ENCODE measurements around the gene OLFM1.

Gene OLFM1

DNA sequence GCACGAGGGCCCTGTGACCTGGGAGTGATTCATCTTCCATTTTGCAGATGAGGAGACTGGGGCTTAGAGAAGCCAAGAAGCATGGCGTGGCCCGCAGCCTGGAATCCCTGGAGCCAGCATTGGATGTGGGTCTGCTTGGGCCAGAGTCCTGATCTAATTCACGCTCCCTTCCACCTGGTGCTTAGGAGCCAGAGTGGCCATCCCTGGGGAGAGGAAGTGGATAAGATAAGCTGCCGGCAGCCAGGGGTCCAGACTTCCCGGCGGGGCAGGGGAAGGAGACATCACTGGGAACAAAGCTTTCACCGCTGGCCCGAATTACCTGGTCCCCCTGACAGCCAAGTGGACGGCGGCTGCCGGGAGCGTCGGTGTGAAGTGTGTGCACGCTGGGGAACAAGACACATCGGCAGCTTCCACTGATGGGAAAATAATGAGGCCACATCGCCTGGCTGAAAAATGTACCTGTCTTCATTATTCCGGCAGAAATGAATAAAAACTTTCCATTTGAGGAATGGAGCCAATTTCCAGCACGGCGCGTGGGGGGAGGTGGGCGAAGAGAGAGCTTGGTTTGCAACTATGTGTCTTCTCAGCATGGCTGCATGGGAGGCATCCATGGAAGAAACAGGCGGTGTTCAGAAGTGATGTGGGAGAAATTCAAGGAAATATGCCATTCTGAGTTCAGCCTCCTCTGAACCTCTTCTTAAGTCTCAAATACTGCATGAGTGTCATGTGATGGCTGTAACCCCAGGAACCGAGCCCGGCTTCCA, 78.5 kb downstream of the OLFM1 start:
- H3K4me3 Mint-ChIP-seq, result no peak overlapping the region
- no peaks in the 10 kb centered on the region for H3K4me1 Mint-ChIP-seq
- peaks cover 4% of the 10 kb centered on the region for H3K27me3 Mint-ChIP-seq
- H3K27ac Mint-ChIP-seq, result no peak overlapping the region
- no peaks in the 10 kb centered on the region for H3K36me3 Mint-ChIP-seq
- H3K9me3 Mint-ChIP-seq, result peaks cover 3% of the 10 kb centered on the region
- ATAC-seq, result no peak

DNA sequence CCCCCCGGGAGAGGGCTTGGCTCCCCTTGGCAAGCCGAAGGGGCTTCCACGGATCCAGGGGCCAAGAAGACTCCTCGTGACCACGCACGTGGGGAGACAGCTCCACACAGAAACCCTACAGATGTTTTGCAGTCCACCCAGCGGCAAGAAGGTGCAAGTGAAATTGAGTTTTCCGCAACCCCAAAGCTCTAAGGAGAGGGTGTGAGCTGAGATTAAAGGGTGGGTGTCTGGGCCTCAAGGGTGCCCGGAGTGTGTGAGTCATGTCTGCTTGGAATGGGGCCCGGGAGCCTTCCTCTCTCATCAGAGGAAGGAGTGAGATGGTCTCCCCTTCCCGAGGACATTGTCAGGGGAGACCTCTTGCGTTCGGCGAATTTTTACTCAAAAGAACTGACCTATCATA, 79.1 kb downstream of the OLFM1 start:
- H3K36me3 Mint-ChIP-seq, result no peaks in the 10 kb centered on the region
- H3K27me3 Mint-ChIP-seq, result no peaks in the 10 kb centered on the region
- ATAC-seq, result no peak
- no peak overlapping the region for H3K4me3 Mint-ChIP-seq
- H3K9me3 Mint-ChIP-seq, result peaks cover 3% of the 10 kb centered on the region
- H3K27ac Mint-ChIP-seq, result no peak overlapping the region
- no peaks in the 10 kb centered on the region for H3K4me1 Mint-ChIP-seq

DNA sequence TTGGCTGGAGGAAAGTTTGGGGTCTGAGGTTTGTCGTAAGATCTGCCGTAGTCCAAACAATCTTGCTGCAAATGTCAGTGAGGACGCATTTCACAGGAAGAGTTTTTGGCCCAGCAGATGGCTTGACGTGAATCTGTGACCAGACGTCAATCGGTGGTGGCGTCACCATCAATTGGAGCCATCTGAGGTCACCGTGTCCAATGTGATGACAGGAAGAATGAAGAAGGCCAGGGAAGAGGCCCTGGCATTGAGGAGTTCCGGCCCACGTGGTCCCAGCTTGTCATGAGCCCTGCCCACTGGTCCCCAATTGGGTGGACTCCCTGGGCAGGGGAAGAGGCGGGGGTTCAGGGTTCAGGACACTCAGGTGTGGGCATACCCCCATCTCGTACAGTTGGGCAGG, 79.9 kb downstream of the OLFM1 start:
- Mint-ChIP-seq H3K27me3 (no peaks in the 10 kb centered on the region), H3K4me1 (no peaks in the 10 kb centered on the region)
- no peak for ATAC-seq

DNA sequence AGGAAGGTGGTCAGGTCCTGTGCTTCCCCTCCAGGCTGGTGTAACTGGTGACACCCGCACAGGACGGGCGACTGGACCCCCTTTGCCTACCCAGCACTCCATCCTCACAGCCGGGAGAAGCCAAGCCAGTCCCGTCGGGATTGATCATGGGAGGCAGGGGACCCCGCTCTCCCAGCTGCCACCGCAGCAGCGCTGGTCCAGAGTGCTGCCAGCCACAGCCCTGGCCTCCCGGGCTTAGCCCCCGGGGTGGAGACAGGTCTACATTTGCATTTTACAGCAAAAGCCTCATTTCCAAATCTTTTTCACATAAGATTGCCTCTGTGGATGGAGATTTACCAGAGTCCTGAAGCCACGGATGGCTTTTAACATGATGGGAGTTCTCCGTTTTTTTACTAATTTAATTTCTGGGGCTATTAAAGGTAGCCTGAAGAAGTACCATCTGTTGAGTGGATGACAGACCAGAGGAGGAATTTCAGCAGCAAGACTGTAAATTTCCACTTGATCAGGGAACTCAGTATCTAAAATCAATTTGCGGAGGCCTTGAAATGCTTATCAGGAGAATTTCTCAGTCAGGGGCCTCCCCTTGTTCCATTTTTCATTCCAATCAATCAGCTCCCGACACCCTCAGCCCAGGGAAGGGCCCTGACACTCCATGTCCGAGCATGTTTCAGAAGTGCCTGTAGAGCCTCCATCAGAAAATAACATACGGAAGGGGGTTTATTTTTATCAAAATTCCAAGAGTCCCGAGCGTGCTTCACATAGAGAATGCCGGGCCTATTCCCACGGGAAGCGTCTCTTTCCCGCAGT, 80.6 kb downstream of the OLFM1 start:
- peaks cover 3% of the 10 kb centered on the region for H3K9me3 Mint-ChIP-seq
- no peaks in the 10 kb centered on the region for H3K36me3 Mint-ChIP-seq
- no peaks in the 10 kb centered on the region for H3K4me1 Mint-ChIP-seq
- no peak overlapping the region for H3K4me3 Mint-ChIP-seq
- H3K27ac Mint-ChIP-seq, result no peak overlapping the region
- ATAC-seq, result no peak
- H3K27me3 Mint-ChIP-seq, result no peaks in the 10 kb centered on the region

More for the DNA sequence above, 79.9 kb downstream of the OLFM1 start:
- Mint-ChIP-seq H3K27ac (no peak overlapping the region), H3K4me3 (no peak overlapping the region), H3K9me3 (peaks cover 3% of the 10 kb centered on the region), H3K36me3 (no peaks in the 10 kb centered on the region)

DNA sequence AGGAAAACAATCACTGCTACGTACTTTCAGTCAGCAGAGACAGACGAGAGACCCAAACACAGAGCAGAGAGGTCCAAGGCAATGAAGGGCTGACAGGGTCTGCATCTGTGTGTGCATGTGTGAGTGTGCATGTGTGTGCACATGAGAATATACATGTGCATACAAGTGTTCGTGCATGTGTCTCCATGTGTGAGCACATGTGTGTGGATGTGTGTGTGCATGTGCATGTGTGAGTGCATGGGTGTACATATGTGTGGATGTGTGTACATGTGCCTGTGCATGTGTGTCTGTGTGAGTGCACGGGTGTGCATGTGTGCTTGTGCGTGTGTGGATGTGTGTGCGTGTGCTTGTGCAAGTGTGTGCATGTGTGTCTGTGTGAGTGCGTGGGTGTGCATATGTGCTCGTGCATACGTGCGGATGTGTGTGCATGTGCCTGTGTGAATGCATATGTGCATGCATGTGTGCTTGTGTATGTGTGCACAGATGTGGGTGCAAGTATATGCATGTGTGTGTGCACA, 82.3 kb downstream of the OLFM1 start:
- Mint-ChIP-seq H3K36me3 (no peaks in the 10 kb centered on the region), H3K27ac (no peak overlapping the region), H3K4me3 (no peak overlapping the region), H3K4me1 (no peaks in the 10 kb centered on the region), H3K9me3 (peaks cover 3% of the 10 kb centered on the region), H3K27me3 (no peaks in the 10 kb centered on the region)
- no peak for ATAC-seq

DNA sequence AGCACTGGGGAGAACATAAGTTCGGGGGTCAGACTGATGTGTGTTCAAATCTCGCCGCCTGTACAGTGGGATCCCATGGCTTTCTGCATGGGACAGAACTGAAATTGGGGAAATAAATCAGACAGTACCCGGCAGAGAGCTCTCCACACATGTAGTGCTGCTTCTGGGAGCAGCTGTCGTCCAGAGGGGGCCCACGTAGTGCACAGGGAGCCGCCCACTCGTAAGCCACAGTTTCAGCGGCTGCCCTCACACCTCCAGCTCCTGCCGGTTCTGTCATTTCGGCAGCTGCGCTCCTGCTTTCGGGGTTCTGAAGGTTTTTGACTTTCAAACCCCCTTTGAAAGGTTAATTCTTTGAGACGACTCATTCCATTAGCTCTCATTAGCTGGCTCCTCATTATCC, 83.1 kb downstream of the OLFM1 start:
- no peak for ATAC-seq
- Mint-ChIP-seq H3K9me3 (peaks cover 3% of the 10 kb centered on the region), H3K4me1 (no peaks in the 10 kb centered on the region), H3K27ac (no peak overlapping the region), H3K4me3 (no peak overlapping the region), H3K27me3 (no peaks in the 10 kb centered on the region), H3K36me3 (no peaks in the 10 kb centered on the region)
